Upper lobe of left lung (tissue), 6 donors: ENCODE data around the gene RGS9. TPM values are rescaled to one million over a fixed set of nuclear protein-coding genes. Genes with fewer than 3 reads are reported as not detected.
"Not testable (repeated sequence)": the region's sequence is repeated elsewhere in the genome, so short reads cannot be mapped to it uniquely, and the experiment has no call there.

ENCODE experiments used
- ATAC-seq, 2 donors: fragments of 200-7000 bp; cut with Tn5 transposase; one replicate each; pipeline ENCODE4 v1.9.1; 2022; ENCODE audit warnings: mild to moderate bottlenecking in 2 of 2, moderate library complexity in 2 of 2; ENCODE audit not compliant: low FRiP score in 2 of 2
- DNase-seq, 2 donors: peaks; one replicate each; pipeline ENCODE4 v3.0.0-alpha.2; 2019 to 2020
- H3K27ac ChIP-seq, 4 donors: fragments of 200-600 bp; sonication (generic); one replicate each; pipeline ENCODE4 v1.5.1; 2016 to 2019
- H3K27me3 ChIP-seq, 4 donors: fragments of 200-600 bp; sonication (generic); one replicate each; pipeline ENCODE4 v1.5.1; 2017 to 2019
- H3K36me3 ChIP-seq, 4 donors: fragments of 200-600 bp; sonication (generic); one replicate each; pipeline ENCODE4 v1.5.1; 2016 to 2019
- H3K4me1 ChIP-seq, 4 donors: fragments of 200-600 bp; sonication (generic); one replicate each; pipeline ENCODE4 v1.5.1; 2018 to 2019
- H3K4me3 ChIP-seq, 4 donors: fragments of 200-600 bp; sonication (generic); one replicate each; pipeline ENCODE4 v1.5.1; 2017 to 2019; ENCODE audit warnings: mild to moderate bottlenecking in 2 of 4, moderate library complexity in 1 of 4
- H3K9me3 ChIP-seq, 4 donors: fragments of 200-600 bp; sonication (generic); one replicate each; pipeline ENCODE4 v1.5.1; 2018 to 2019
- EP300 ChIP-seq, 4 donors: sonication (generic); formaldehyde crosslinking; IDR thresholded peaks; one replicate each; pipeline ENCODE4 v1.5.1; 2017; ENCODE audit warnings: antibody characterized with exemption in 4 of 4, control low read depth in 2 of 4
- POLR2A ChIP-seq, 4 donors: fragments of 450-650 bp; IDR thresholded peaks; one replicate each; pipeline ENCODE4 v1.5.1; 2016 to 2017; ENCODE audit warnings: antibody characterized with exemption in 4 of 4, mild to moderate bottlenecking in 2 of 4
- POLR2AphosphoS5 ChIP-seq, 2 donors: sonication (generic); formaldehyde crosslinking; IDR thresholded peaks; one replicate each; pipeline ENCODE4 v1.5.1; 2017; ENCODE audit warnings: antibody characterized with exemption in 2 of 2
- WGBS, 2 donors: methylation state at CpG; one replicate each; pipeline ENCODE4 v1.1.5; 2017 to 2018; 5-methylcytosine and 5-hydroxymethylcytosine counted together
- total RNA-seq, 6 donors: library from RNA; depleted of rRNA in 4 of 6; stranded (reverse); fragments of >200 nt in 4 of 6; gene quantifications; one replicate each; pipeline versions ENCODE4 v1.1.0 to v1.2.1, GENCODE V29; 2016 to 2021
- TF ChIP-seq, protein P1 (sequence below), 6 experiments: fragments of 450-650 bp in 4 of 6; fragments of 200-600 bp in 2 of 6; sonication (generic) in 2 of 6; IDR thresholded peaks; one replicate each; pipeline ENCODE4 v1.5.1; 2016 to 2019; ENCODE audit warnings: antibody characterized with exemption in 6 of 6
- donor health status: DM: no; HTN: no; CAD: no; lungs with moderate emphysema.
- donor health status: DM: no; HTN: yes; CAD: no; lungs with severe emphysema.

RGS9 gene
- total RNA-seq, 6 donors from 2014 or later, result 3.9 to 16.2 (median 8.1) TPM

DNA sequence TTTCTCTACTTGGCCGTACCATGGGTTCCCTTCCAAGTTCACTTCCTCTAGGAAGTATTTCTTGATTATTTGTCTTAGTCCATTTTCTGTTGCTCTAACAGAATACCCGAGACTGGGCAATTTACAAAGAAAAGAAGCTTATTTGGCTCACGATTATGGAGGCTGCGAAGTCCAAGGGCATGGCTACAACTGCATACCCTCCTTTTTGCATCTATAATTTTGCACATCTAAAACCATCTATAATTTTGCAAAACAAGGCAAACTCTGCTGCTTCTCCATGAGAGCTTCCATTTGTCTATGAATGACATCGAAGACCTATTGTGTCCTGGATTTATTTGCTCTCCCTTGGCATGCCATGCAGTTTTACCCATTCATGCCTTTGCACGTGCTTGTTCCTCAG lies 27.6 kb upstream of the RGS9 start:
- H3K27ac ChIP-seq, result no peak overlapping the region
- no peak overlapping the region for H3K4me3 ChIP-seq
- no peaks in the 10 kb centered on the region for H3K27me3 ChIP-seq
- DNase-seq, result no peak
- no peaks in the 10 kb centered on the region for H3K36me3 ChIP-seq
- ATAC-seq, result no peak
- H3K9me3 ChIP-seq, result no peaks in the 10 kb centered on the region
- H3K4me1 ChIP-seq, result peaks cover 10 to 14% (median 11%) of the 10 kb centered on the region in 4 donors
- WGBS, 2 donors, result 35 to 39% methylated on average over 6 of the region's 6 CpGs
- no peak for TF ChIP-seq POLR2AphosphoS5 (IDR thresholded peaks at IDR 0.05)
- no peak for TF ChIP-seq EP300 (IDR thresholded peaks at IDR 0.05)
- TF ChIP-seq, protein P1, sequence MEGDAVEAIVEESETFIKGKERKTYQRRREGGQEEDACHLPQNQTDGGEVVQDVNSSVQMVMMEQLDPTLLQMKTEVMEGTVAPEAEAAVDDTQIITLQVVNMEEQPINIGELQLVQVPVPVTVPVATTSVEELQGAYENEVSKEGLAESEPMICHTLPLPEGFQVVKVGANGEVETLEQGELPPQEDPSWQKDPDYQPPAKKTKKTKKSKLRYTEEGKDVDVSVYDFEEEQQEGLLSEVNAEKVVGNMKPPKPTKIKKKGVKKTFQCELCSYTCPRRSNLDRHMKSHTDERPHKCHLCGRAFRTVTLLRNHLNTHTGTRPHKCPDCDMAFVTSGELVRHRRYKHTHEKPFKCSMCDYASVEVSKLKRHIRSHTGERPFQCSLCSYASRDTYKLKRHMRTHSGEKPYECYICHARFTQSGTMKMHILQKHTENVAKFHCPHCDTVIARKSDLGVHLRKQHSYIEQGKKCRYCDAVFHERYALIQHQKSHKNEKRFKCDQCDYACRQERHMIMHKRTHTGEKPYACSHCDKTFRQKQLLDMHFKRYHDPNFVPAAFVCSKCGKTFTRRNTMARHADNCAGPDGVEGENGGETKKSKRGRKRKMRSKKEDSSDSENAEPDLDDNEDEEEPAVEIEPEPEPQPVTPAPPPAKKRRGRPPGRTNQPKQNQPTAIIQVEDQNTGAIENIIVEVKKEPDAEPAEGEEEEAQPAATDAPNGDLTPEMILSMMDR (IDR thresholded peaks at IDR 0.05), result no peak

GRCh38 chr17:65109990-65110680 lies 27.0 kb upstream of the RGS9 start:
- H3K27ac ChIP-seq, result no peak overlapping the region
- no peak for TF ChIP-seq EP300 (IDR thresholded peaks at IDR 0.05)
- no peak for TF ChIP-seq POLR2AphosphoS5 (IDR thresholded peaks at IDR 0.05)
- no peak for TF ChIP-seq POLR2A (IDR thresholded peaks at IDR 0.05)
- TF ChIP-seq, protein P1 (IDR thresholded peaks at IDR 0.05), result no peak
- 91 to 94% methylated on average over 2 of the region's 2 CpGs for WGBS, 2 donors
- H3K4me3 ChIP-seq, result no peak overlapping the region
- H3K27me3 ChIP-seq, result no peaks in the 10 kb centered on the region
- peaks cover 10 to 14% (median 11%) of the 10 kb centered on the region in 4 donors for H3K4me1 ChIP-seq
- H3K36me3 ChIP-seq, result no peaks in the 10 kb centered on the region
- no peak for ATAC-seq
- H3K9me3 ChIP-seq, result no peaks in the 10 kb centered on the region
- DNase-seq, result no peak

GRCh38 chr17:65115839-65116238 lies 21.3 kb upstream of the RGS9 start:
- TF ChIP-seq POLR2AphosphoS5 (IDR thresholded peaks at IDR 0.05) (no peak), EP300 (IDR thresholded peaks at IDR 0.05) (no peak), POLR2A (IDR thresholded peaks at IDR 0.05) (no peak)
- TF ChIP-seq, protein P1 (IDR thresholded peaks at IDR 0.05), result no peak
- Histone ChIP-seq H3K9me3 (no peaks in the 10 kb centered on the region), H3K27me3 (no peaks in the 10 kb centered on the region), H3K4me3 (no peak overlapping the region), H3K36me3 (no peaks in the 10 kb centered on the region), H3K27ac (no peak overlapping the region), H3K4me1 (no peaks in the 10 kb centered on the region)
- no peak for DNase-seq
- no peak for ATAC-seq
- WGBS, 2 donors, result 51 to 67% methylated on average over 2 to 3 of the region's 3 CpGs

- not testable (repeated sequence) for ATAC-seq, H3K4me3 ChIP-seq, H3K9me3 ChIP-seq, H3K4me1 ChIP-seq, H3K27me3 ChIP-seq, H3K27ac ChIP-seq, H3K36me3 ChIP-seq, DNase-seq
- WGBS, 2 donors, result 45 to 67% methylated on average over 5 of the region's 5 CpGs
Measured at GRCh38 chr17:65116515-65116914, 20.7 kb upstream of the RGS9 start.

DNA sequence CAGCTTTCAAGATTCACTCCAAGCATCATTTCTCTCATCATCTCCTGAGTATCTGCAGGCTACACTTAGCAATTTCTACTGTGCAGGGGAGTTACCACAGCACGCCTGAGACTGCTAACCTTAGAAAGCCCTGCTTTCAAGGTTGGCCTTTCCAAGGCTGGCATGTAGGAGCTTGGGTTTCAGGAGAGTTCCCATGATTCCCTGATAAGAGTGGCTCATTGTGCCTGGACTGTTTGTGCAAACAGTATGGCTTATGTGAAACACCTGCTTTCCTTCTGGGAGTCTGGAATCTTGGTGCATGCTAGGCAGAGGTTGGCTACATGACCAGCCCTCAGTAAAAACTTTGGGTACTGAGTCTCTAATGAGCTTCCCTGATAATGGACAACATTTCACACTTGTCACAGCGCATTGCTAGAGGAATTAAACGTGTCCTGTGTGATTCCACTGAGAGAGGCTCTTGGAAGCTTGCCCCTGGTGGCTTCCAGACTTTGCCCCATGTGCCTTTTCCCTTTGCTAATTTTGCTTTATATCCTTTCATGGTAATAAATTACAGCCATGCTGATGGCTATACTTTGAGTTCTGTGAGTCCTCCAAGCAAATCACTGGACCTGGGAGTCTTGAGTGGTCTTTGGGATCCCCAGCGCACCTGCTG lies 19.7 kb upstream of the RGS9 start:
- DNase-seq, result no peak
- 80 to 83% methylated on average over 4 of the region's 4 CpGs for WGBS, 2 donors
- ATAC-seq, result no peak

More for the DNA sequence above, 19.7 kb upstream of the RGS9 start:
- Histone ChIP-seq H3K4me1 (peaks cover 0 to 2% (median 1%) of the 10 kb centered on the region in 4 donors), H3K36me3 (no peaks in the 10 kb centered on the region), H3K27me3 (no peaks in the 10 kb centered on the region), H3K9me3 (no peaks in the 10 kb centered on the region), H3K27ac (no peak overlapping the region), H3K4me3 (no peak overlapping the region)
- TF ChIP-seq POLR2A (IDR thresholded peaks at IDR 0.05) (no peak), EP300 (IDR thresholded peaks at IDR 0.05) (no peak), POLR2AphosphoS5 (IDR thresholded peaks at IDR 0.05) (no peak)
- TF ChIP-seq, protein P1 (IDR thresholded peaks at IDR 0.05), result no peak
